Endothelial cell of umbilical vein (primary cell): ENCODE data around the gene SP2. TPM values are rescaled to one million over a fixed set of nuclear protein-coding genes. Genes with fewer than 3 reads are reported as not detected.

Source experiments
- Bru-seq: library from RNA; stranded (reverse); fragments of 400-500 nt; gene quantifications from one replicate; lab custom pipeline; 2021; lab: Mats Ljungman, UMichigan
- BruChase-seq, 2 experiments: library from RNA; stranded (reverse); fragments of 400-500 nt; gene quantifications; one replicate each; lab custom pipeline; 2021; lab: Mats Ljungman, UMichigan
- BruUV-seq: library from RNA; stranded (reverse); fragments of 400-500 nt; replicated peaks from 2 replicates; lab custom pipeline; 2021; lab: Mats Ljungman, UMichigan
- CTCF ChIA-PET: fragments of 300-600, 350-600 bp; sonication (Branson Sonifier 250); formaldehyde crosslinking; loops from one replicate; lab custom pipeline; 2021; ENCODE audit warnings: antibody characterized with exemption, inconsistent platforms; lab: Charles Lee
- POLR2A ChIA-PET: fragments of 300-600, 350-600 bp; sonication (Branson Sonifier 250); formaldehyde crosslinking; loops from one replicate; lab custom pipeline; 2021; ENCODE audit warnings: antibody characterized with exemption, inconsistent platforms; lab: Charles Lee
- DNase-seq: peaks from one replicate; pipeline ENCODE4 v3.0.0-alpha.2; 2011; ENCODE audit warnings: low read depth, low spot score
- FAIRE-seq: peaks from 2 replicates; lab custom pipeline; 2011; peaks lifted over from hg19 to GRCh38; lab: Jason Lieb, UNC
- H2AFZ ChIP-seq: 2 replicates; pipeline ENCODE4 v1.6.0; 2012; ENCODE audit warnings: low read depth, low read length, control low read depth, inconsistent platforms
- H3K27ac ChIP-seq: 2 replicates; pipeline ENCODE4 v1.5.1; 2011; ENCODE audit warnings: low read depth, mild to moderate bottlenecking, control low read depth, low read length, moderate library complexity; ENCODE audit not compliant: insufficient read depth
- H3K27me3 ChIP-seq, 2 experiments: 2 replicates each; pipeline versions ENCODE4 v1.6.0 to v1.6.1; 2011; ENCODE audit warnings: low read length in 2 of 2, mixed read lengths in 1 of 2; ENCODE audit not compliant: control insufficient read depth in 2 of 2, insufficient read depth in 2 of 2
- H3K36me3 ChIP-seq, 2 experiments: 2 replicates in 1 of 2; 3 replicates in 1 of 2; pipeline ENCODE4 v1.5.1; 2011; ENCODE audit warnings: low read length in 2 of 2, mild to moderate bottlenecking in 1 of 2, moderate library complexity in 1 of 2; ENCODE audit not compliant: control insufficient read depth in 2 of 2, insufficient read depth in 2 of 2; ENCODE audit errors: extremely low read depth in 1 of 2
- H3K4me1 ChIP-seq: 3 replicates; pipeline ENCODE4 v1.5.1; 2011; ENCODE audit warnings: mild to moderate bottlenecking, low read length; ENCODE audit not compliant: control insufficient read depth, insufficient read depth; ENCODE audit errors: extremely low read depth
- H3K4me2 ChIP-seq: 2 replicates; pipeline ENCODE4 v1.6.1; 2011; ENCODE audit warnings: low read length, control low read depth, mixed read lengths; ENCODE audit not compliant: insufficient read depth
- H3K4me3 ChIP-seq, 3 experiments: fragments of 200-600 bp in 1 of 3; sonication (generic), shearing (Covaris generic) in 1 of 3; replicated peaks in 1 of 3; 2 replicates each; pipeline ENCODE4 v1.5.1; 2011 to 2016; ENCODE audit warnings: control low read depth in 3 of 3, low read length in 3 of 3, mild to moderate bottlenecking in 2 of 3, inconsistent platforms in 1 of 3, low read depth in 1 of 3, moderate library complexity in 1 of 3; ENCODE audit not compliant: insufficient read depth in 1 of 3
- H3K79me2 ChIP-seq: 2 replicates; pipeline ENCODE4 v1.6.0; 2012; ENCODE audit warnings: low read length, inconsistent platforms; ENCODE audit not compliant: control insufficient read depth, insufficient read depth
- H3K9ac ChIP-seq: replicated peaks from 2 replicates; pipeline ENCODE3; 2011; ENCODE audit warnings: low read length, control low read depth; ENCODE audit not compliant: insufficient read depth; ENCODE audit errors: extremely low read depth
- H3K9me1 ChIP-seq: replicated peaks from 3 replicates; pipeline ENCODE4 v1.6.0; 2011; ENCODE audit warnings: mild to moderate bottlenecking, low read length; ENCODE audit not compliant: control insufficient read depth, insufficient read depth; ENCODE audit errors: extremely low read depth
- H3K9me3 ChIP-seq: replicated peaks from 2 replicates; pipeline ENCODE4 v1.5.1; 2012; ENCODE audit warnings: low read length, inconsistent platforms; ENCODE audit not compliant: control insufficient read depth, insufficient read depth
- H4K20me1 ChIP-seq: replicated peaks from 2 replicates; pipeline ENCODE3; 2011; ENCODE audit warnings: mild to moderate bottlenecking, low read length; ENCODE audit not compliant: control insufficient read depth, insufficient read depth; ENCODE audit errors: extremely low read depth
- CTCF ChIP-seq, 2 donors: IDR thresholded peaks; 1 replicate in 1 of 2; 2 replicates in 1 of 2; pipeline ENCODE4 v1.5.1; 2011; ENCODE audit warnings: low read length in 2 of 2, mild to moderate bottlenecking in 2 of 2, moderate library complexity in 2 of 2, control low read depth in 1 of 2, inconsistent platforms in 1 of 2, low read depth in 1 of 2; ENCODE audit not compliant: insufficient read depth in 1 of 2; ENCODE audit errors: extremely low read depth in 1 of 2
- POLR2A ChIP-seq: IDR thresholded peaks from 2 replicates; pipeline ENCODE4 v1.6.1; 2012; ENCODE audit warnings: low read depth, mild to moderate bottlenecking, control low read depth, low read length
- POLR2AphosphoS5 ChIP-seq: IDR thresholded peaks from 2 replicates; pipeline ENCODE4 v1.6.1; 2012; ENCODE audit warnings: low read depth, mild to moderate bottlenecking, control low read depth, low read length, moderate library complexity; ENCODE audit not compliant: insufficient read depth
- dilution Hi-C: fragments of 300-500 bp; cut with MboI; formaldehyde crosslinking; loops from one replicate; pipeline ENCODE4 v1.15.0; 2019; ENCODE audit warnings: low sequenced_read_pairs; ENCODE audit not compliant: extremely low pct_ligation_motif_present
- intact Hi-C: fragments of 100-400 bp; cut with micrococcal nuclease; formaldehyde crosslinking; loops from one replicate; pipeline ENCODE4 v1.10.0; 2022
- long read RNA-seq: library from polyadenylated mRNA; stranded (forward); transcript quantifications from one replicate; pipeline ENCODE4 v2.0.0, GENCODE V29; 2021
- polyA minus RNA-seq, 3 experiments: library from RNA; depleted of rRNA, polyadenylated mRNA; stranded (reverse); fragments of >200 nt; gene quantifications; 1 replicate in 1 of 3; 2 replicates in 2 of 3; pipeline ENCODE4 v1.2.3, GENCODE V29; 2011
- polyA plus RNA-seq, 4 experiments: library from polyadenylated mRNA; depleted of rRNA in 3 of 4; stranded (reverse) in 3 of 4; unstranded in 1 of 4; fragments of >200 nt; gene quantifications; 2 replicates each; pipeline versions ENCODE4 v1.2.1 to v1.2.3, GENCODE V29; 2011 to 2012; ENCODE audit warnings: missing spikeins in 1 of 4
- total RNA-seq: library from RNA; stranded (reverse); gene quantifications from 2 replicates; pipeline ENCODE4 v1.2.3, GENCODE V29; 2021

SP2 gene
- total RNA-seq: 18.5 and 18.6 TPM in 2 replicates
- polyA plus RNA-seq: 10.4 and 11.2 TPM in 2 replicates
- polyA plus RNA-seq (2011; cell fraction: cytosol; rRNA removed): 10.8 and 12.8 TPM in 2 replicates
- 16.3 and 18.0 TPM in 2 replicates for polyA plus RNA-seq (2011; cell fraction: nucleus; rRNA removed)
- polyA plus RNA-seq (2012): 14.1 and 14.8 TPM in 2 replicates
- 5.3 and 5.4 TPM in 2 replicates for polyA minus RNA-seq
- 5.9 TPM for polyA minus RNA-seq (2011; cell fraction: cytosol; rRNA and poly(A)+ RNA removed)
- 6.6 and 7.3 TPM in 2 replicates for polyA minus RNA-seq (2011; cell fraction: nucleus; rRNA and poly(A)+ RNA removed)
- percentile 72 among the genes with signal in this experiment for Bru-seq, nascent RNA
- percentile 75 among the genes with signal in this experiment for BruChase-seq, experiment 1, labeled RNA remaining after a 6-hour chase
- BruChase-seq, experiment 2, labeled RNA remaining after a 2-hour chase: percentile 68 among the genes with signal in this experiment
- long read RNA-seq, transcript SP2-201 (7 exons, 3,112 nt): major isoform, 9 of 20 reads
- long read RNA-seq, partial matches to known transcripts: 1 of 20 reads
- long read RNA-seq, other reads (novel, unspliced or antisense): 10 of 20 reads

DNA sequence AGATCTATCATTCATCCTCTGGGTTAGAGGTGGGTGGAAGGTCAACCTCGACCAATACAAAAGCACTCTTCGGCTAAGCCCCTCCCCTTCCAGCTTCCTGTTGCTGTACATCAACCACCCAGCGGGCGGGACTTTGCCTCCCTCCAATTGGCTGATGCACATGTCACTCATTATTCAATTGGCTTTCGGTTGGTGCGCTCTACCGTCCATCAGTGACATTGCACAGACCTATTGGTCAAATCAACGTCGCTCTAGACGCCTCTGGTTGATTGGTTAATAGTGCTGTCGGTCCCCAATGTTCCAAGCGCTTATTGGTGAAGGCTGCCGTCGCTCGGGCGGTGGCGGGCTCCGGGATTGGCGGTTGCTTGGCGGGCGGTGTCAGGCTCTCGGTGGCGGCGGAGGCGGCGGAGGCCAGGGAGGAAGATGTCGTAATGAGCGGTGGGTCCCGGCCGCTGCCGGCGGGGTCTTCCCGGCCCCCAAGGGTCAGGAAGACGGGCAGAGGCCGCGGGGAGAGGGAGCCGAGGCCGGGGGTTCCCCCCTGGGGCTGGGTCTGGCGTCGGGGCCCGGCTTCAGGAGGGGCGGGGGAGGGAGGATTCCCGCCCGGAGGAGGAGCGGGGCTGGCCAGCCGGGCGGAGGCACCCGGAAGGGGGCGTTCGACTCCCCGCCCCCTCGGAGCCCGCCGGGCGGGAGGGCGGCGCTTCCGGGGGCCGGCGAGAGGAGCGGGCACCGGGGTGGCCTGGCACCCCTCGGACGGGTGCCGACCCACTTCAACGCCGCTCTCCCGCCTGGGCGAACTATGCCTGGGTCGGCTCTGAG lies at the start of gene SP2:
Gene SP2, plus strand, starts transcription at position 381 of the 816 bp plus-strand sequence. Its CDS starts 51 bp downstream, at position 432.
- Histone ChIP-seq H3K36me3 (no peaks in the 10 kb centered on the region), H2AFZ (peak within 1 kb of the TSS; percentile 86), H3K27ac (peak within 1 kb of the TSS; percentile 75), H3K9ac (peak within 1 kb of the TSS; percentile 87), H4K20me1 (no peaks in the 10 kb centered on the region), H3K79me2 (peaks cover 7% of the 10 kb centered on the region), H3K27me3 (no peaks in the 10 kb centered on the region), H3K4me1 (peaks cover 15% of the 10 kb centered on the region), H3K4me3 (peak within 1 kb of the TSS; percentile 51 to 90 (median 84)), H3K9me1 (no peaks in the 10 kb centered on the region), H3K4me2 (peak within 1 kb of the TSS; percentile 81), H3K9me3 (no peaks in the 10 kb centered on the region)
- BruUV-seq: no TSS peak
- FAIRE-seq (peak; percentile 100), DNase-seq (peak; percentile 100)
- dilution Hi-C loops (no loop called here), intact Hi-C loops (loop anchor here (1.0 kb wide), 5 partner anchors 45 to 211 kb away; partner anchors contain the start of genes PNPO, SCRN2 and SNX11)
- ChIA-PET CTCF (interaction anchor here (0.6 to 3.0 kb wide), 14 partner anchors 11 to 122 kb away, joined by 3 to 46 read pairs (median 5); partner anchors contain the start of genes CDK5RAP3, LRRC46, MRPL10 and PNPO), POLR2A (interaction anchor here (1.0 to 1.2 kb wide), 3 partner anchors 9 to 55 kb away, joined by 4 to 6 read pairs (median 5); partner anchors contain the start of genes PNPO and SCRN2)
- peak; percentile 60 for TF ChIP-seq POLR2A
- no peak for TF ChIP-seq CTCF (IDR thresholded peaks at IDR 0.05; ENCODE audit: extremely low read depth in 1 of 2, insufficient read depth in 1 of 2, low read depth in 1 of 2, low read length in 2 of 2)
- TF ChIP-seq POLR2AphosphoS5: peak; percentile 84
